IPS-NIHi7 (cell line): ENCODE results near the gene ESR2.
"Not testable (repeated sequence)": the region's sequence is repeated elsewhere in the genome, so short reads cannot be mapped to it uniquely, and the experiment has no call there.

ENCODE experiments used
- DNase-seq: peaks from one replicate; pipeline ENCODE4 v3.0.0; 2012; ENCODE audit warnings: mixed read lengths; ENCODE audit errors: extremely low spot score

Gene ESR2

DNA sequence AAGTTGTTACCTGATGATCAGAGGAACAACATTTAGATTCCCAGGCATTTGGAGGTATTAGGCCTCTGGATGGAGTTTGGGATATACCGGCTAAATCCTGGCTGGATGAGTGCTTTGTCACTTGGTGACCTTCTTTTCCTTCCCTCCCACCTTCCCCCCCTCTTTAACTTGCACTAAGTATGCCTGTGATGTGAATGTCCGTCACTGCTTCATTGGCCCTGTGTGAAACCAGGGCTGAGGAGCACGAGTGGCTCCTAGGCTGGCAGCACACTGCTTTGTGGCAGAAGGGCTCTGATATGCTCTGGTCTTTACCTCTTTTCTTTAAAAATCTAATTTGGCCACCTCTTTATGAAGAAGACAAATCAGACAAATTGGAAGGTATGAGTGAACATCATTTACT lies 95.7 kb downstream of the ESR2 start:
- DNase-seq, result no peak

DNA sequence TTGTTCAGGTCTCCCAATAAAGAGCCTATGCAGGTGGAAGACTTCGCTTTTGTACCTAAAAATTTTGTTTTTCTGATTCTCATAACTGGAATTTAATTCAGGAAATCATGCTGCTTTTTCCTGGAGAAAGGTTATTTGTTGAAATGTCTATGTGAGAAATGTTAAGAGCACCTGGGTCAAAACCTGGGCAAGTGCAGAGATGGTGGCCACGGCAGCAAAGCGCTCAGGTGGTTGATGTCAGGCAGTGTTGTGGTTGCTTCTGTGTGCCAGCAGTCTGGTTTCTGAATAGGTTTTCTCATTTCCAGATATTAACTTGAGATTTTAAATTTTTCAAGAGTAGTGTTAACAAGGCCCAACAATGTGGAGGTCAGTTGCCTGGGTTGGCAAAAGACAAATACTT lies 96.2 kb downstream of the ESR2 start:
- DNase-seq, result no peak

DNA sequence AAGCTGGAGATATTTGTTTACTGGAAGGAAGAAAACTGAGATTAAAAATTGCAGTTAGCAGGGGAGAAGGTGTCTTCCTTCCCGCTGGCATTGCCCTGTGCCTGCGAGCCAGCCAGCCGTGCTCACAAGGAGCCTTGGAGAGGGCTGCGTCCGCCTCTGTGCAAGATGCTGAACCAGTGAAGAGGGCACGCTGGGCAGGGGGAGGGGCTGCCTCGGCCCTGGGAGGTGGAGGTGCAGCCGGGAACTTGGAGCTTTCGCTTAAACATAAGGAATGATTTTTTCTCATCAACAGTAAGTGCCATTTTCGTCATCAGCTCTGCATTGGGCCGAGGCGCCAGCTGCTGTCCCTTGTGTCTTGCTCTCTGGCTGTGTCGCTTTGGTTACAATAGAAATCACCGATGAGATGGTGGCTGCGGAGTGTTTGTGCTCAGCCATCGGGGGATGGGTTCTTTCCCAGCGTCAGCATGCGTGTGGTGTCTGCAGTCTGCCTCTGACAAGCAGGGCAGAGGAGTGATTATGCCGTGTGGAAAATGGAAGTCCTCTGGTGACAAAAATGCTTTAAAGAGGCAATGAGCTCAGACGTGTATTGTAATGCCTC lies 97.3 kb downstream of the ESR2 start:
- DNase-seq, result peak; percentile 68

DNA sequence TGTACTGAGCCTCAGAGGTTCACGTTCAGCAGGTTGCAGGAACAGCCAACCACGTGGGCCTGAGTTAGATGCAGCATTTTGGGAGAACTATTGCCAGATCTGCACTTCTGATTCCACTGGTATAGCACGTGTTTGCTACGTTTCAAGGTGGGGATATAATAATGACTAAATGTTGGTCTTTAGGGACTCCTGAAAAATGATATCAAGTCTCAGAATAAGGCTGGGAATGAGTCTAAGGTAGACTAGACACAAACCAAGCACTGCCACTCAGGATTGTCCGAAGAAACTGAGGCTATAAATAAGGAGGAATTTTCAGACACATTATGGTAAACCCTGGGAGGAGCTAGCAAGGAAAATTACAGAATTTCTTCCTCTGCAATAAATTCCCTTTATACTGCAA lies 98.1 kb downstream of the ESR2 start:
- no peak for DNase-seq

DNA sequence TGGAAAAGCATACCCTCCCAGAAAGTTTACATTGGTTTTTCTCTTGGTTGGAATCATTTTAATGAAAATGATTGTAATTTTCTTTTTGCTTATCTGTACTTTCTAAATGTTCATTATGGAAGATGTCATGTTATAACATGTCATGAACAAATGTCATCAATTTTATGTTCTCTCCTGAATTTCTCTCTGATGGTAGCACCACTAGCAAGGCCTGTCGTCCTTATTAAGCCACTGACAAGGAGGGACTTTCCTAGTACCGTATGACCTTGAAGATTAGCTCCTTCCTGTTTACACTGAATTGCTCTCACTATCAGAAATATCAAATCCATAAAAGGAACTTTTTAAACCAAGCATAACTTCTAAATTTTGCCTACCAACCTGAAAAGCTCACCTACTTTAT lies 99.0 kb downstream of the ESR2 start:
- no peak for DNase-seq

DNA sequence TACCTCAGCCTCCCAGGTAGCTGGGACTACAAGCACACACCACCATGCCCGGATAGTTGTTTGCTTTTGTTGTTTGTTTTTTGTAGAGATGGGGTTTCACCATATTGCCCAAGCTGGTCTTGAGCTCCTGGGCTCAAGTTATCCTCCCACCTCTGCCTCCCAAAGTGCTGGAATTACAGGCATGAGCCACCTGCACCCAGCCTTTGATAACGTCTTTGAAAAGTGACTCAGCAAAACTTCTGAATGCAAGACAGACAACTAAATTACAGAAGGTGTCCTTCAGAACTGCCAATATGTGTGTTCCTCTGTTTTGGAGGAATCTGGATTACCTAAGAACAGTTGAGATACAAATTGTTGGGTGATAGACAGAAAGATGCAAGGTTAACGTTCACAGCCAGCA lies 99.8 kb downstream of the ESR2 start:
- DNase-seq, result no peak

DNA sequence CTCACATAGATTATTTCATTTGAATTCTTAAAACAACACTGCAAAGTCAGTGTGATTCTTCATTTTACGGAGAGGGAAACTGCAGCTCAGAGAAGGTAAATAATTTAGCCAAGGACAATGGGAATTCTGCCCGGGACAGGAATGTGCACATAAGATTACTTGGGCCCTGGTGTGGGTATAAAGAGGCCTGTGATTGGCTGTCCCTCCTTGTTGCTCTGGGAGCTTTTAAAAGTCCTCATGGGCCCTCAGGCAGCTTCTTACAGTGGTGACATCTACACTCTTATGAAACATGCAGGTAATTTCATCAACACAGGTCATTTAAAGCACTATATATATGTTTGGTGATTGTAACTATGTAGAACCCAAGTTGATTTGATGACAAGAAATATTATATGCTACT lies 100.3 kb downstream of the ESR2 start:
- no peak for DNase-seq

DNA sequence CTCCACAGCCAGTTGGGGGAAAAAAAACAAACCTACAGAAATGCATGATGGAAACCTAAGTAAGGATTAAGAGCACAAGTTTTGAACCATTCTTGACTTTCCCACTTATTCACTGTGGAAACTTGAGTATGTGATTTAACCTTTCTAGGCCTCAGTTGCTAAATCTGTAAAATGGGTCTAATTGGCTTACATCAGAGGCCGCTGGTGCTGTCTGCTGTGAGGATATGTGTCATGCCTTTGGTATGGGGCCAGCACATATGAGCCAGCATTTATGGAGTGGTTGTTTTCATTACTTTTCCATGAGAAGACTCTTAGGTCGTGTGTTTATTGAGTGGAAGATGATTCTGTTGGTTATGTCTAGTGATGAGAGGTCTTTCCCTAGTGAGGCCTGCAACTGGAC lies 102.4 kb downstream of the ESR2 start:
- no peak for DNase-seq

DNA sequence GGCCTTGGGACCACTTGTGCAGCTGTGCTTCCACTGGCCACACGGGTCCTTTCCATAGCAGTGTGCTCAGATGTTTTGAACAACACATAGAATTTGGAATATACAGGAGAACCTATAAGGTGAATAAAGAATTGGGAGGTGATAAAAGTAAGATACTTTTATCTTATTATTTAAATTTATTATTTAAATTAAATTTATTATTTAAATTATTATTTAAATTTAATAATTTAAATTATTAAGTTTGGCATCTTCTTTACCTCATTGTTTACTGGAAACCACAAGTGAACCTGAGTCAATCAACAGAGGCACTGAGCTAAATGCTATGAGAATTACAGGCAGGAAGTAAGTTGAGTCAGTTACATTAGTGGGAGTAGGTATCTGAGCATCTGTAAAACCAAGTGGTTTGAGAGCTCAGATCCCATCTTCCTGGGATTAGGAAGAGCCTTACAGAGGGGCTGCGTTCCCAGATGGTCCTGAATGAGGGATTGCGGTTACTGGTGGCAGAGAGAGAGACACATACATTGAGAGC lies 103.1 kb downstream of the ESR2 start:
- DNase-seq, result no peak

DNA sequence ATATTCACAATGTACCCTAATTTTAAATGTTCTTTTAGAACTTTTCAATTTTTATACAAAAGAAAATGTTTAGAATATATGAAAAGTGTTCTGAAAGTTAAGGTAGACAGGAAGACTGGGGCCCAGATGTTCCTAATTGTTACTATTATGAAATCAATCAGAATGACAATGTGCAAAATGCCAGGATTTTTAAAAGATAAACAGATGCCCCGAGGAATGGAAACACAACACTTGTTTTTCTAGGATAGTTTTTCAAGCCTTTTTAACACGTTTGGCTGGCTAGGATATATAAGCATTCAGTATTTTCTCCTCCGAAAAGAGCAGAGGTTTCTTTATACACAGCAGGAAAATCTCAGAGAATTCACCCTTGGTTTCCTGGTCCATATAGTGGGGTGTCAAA lies 106.8 kb downstream of the ESR2 start:
- DNase-seq, result no peak

DNA sequence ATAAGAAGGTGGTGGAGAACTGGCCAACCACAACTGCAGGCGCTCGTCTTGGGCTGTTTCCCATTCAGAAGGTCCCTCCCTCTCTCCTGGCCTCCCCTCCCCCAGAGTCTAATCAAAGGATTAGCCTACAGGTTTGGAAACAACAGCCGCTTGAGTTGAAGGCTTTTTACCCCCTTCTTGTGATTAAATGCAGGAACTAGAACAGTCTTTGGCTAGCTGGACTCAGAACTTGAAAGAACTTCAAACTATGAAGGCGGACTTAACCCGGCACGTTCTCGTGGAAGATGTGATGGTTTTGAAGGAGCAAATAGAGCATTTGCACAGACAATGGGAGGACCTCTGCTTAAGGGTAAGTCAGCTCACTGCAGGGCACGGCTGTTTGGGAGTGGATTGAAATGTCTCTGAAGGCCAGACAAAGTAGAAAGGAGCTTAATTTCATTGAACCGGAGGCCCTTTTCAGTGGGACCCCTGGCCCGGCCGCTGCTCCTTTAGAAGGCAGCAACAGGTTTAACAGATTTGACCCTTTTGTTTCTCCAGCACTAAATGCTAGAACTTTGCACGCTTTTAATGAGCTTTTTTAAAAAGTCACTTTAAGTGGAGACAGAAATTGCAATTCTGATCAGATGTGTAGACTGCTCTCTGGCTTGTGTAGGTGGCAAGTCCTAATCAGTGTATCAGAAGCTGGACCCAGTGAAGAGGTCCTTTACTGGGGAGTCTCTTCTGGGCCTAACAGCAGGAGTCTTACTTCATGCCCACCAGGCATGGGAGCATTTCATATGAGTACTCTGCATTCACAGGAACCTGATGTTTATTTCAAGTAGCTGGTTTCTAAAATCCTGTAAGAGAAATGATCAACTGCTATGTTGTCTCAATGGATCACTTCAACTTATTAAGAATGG lies 107.7 kb downstream of the ESR2 start:
- peak; percentile 62 for DNase-seq

DNA sequence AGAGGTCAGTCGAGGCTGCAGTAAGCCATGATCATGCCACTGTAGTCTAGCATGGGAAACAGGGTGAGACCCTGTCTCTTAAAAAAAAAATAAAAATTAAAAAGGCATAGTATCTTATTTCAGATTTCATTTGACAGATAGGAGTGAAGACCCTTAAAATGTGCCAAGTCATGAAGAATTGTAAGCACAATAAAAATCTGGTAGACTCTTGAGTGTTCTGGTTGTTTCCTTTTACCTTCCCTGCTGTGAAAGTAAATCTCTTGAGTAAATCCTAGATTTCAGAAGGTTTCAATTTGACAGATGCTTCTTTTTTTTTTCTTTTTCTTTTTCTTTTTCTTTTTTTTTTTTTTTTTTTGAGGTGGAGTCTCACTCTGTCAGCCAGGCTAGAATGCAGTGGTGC lies 109.0 kb downstream of the ESR2 start:
- DNase-seq, result no peak

DNA sequence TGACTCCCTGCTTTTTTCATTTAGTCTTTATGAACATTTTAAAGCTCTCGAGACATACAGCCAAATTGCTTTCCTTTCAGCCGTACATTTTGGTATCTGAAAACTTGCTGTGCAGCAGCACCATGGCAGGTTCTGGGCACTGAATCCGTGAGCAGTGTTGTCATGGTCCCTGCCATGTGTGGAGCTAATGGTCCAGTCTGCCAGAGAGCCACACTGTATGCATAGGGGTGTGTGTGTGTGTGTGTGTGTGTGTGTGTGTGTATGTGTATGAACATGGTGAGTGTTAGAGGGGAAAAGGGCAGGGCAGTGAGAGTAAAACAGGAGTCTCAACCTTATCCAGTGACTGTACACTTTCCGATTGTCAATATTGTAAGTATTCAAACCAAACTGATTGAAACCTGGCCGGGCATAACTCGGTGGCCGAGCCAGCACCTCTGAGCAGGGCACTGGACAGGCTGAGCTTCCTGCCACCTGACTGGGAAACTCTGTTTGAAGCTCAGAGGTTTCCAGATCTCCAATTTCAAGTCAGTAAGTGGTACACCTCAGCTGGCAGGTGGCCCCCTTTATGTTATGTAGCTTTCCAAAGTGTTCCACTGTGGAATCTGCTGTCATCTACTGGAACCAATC lies 110.0 kb downstream of the ESR2 start:
- no peak for DNase-seq

DNA sequence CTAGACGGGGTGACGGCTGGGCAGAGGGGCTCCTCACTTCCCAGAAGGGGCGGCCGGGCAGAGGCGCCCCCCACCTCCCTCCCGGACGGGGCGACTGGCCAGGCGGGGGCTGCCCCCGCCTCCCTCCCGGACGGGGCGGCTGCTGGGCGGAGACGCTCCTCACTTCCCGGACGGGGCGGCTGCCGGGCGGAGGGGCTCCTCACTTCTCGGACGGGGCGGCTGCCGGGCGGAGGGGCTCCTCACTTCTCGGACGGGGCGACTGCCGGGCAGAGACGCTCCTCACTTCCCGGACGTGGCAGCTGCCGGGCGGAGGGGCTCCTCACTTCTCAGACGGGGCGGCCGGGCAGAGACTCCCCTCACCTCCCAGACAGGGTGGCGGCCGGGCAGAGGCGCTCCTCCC lies 111.3 kb downstream of the ESR2 start:
- not testable (repeated sequence) for DNase-seq

DNA sequence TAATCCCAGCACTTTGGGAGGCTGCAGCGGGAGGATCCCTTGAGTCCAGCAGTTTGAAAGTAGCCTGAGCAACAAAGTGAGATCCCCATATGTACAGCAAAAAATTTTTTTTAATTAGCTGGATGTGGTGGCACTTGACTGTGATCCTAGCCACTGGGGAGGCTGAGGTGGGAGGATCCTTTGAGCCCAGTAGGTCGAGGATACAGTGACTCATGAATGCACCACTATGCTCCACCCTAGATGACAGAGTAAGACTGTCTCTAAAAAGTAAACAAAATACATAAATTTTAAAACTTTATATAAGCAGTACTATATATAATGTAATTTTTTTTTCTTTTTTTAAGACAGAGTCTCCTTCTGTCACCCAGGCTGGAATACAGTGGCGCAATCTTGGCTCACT lies 115.4 kb downstream of the ESR2 start:
- no peak for DNase-seq

DNA sequence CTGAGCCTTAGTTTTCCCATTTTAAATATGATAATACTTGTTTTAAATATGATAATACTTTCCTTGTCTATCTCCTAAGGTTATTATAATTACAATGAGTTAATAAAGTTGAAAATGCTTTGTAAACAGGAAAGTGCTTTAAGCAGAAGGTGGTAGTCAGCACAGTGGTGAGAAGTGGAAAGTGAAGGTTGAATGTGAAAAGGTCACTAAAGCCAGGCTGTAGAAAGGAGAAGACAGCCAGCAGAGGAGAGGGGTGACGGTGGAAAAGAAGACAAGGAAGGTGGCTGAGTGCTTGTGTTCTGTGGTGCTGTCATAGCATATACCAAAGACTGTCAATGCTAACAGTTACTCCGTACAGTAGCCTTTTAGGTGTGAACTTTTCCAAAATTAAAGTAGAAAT lies 117.8 kb downstream of the ESR2 start:
- no peak for DNase-seq

DNA sequence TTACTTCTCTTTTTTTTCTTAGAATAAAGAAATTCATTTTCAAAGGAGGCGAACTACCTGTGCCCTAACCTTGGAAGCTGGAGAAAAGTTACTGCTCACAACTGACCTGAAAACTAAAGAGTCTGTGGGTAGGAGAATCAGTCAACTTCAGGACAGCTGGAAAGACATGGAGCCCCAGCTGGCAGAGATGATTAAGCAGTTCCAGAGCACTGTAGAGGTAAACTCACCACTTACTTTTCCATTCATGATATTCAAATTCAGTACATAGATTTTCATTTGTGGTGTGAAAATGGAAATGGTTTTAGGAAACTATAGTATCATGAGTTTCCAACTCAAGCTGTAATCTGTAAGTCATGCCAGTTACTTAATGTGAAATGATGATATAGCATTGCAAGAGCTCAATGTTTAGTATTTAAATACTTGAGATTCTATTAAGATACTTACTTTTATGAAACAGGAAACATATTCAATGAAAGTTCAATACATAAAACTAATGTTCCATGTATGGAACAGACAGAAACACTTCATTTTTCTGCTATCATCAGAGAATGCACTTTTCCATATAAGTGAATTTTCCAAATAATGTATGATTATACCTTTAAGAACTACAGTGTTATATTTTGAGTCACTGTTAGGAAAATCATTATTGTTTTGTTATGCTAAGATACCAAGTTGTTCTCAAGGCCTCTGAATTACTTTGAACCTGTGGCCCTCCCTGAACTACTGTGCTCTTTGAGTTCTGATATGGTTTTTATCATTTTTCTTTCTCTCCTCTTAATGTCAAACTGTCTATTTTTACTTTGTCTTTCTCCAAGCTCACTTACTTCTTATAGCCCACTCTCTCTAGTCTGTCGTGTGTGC lies 119.0 kb downstream of the ESR2 start:
- DNase-seq, result no peak

DNA sequence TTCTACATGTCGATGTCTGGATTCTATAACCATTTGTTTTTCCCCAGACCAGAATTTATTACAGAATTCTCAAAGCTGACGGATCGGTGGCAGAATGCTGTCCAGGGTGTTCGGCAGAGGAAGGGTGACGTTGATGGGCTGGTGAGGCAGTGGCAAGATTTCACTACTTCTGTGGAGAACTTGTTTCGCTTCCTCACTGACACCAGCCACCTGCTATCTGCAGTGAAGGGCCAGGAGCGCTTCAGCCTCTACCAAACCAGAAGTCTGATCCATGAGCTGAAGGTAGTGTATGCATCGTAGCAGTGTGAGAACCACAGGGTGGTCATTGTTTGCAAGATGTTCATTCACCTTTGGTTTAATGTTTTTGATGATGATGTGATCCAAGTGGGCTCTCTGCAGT lies 124.0 kb downstream of the ESR2 start:
- no peak for DNase-seq

DNA sequence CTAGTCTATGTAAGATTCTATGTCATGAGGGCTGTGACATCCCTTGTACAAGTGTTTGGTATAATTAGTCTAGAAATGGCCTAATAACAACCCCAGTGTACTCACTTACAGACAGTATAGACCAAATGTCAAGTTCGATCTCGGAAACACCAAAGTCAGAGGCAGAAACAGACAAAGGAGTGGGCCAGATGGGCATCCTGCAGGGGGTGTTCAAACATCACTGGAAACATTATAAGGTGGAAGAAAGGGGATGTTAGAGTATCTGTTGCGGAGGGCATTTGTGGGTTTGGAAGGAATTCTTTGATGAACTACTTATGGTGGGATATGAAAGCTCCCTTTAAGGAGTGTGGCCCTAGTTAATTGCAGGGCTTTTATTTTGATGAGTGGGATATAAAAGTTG lies 134.6 kb downstream of the ESR2 start:
- peak; percentile 23 for DNase-seq

DNA sequence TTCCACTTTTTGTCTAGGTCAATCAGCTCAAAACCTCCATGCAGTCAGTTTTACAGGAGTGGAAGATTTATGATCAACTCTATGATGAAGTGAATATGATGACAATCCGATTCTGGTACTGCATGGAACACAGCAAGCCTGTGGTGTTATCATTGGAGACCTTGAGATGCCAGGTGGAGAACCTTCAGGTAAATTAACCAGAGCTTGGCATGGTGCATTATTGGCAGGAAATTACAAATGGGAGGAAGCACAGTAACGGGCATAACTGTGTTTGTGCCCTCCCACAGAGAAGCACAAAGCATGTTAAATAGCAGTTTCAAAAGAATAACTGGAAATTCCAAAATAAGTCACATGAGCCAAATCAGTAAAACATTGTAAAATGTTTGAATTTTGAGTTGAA lies 135.6 kb downstream of the ESR2 start:
- DNase-seq, result no peak

DNA sequence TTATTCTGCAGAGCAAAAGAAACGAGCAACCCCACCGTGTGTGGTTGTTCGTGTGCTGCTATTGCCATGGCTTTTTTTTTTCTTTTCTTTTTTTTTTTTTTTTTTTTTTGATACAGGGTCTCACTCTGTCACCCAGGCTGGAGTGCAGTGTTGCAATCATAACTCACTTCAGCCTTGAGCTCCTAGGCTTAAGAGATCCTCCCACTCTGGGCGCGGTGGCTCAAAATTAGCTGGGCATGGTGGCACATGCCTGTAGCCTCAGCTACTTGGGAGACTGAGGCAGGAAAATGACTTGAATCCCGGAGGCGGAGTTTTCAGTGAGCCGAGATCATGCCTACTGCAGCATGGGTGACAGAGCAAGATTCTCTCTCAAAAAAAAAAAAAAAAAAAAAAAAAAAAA lies 144.2 kb downstream of the ESR2 start:
- DNase-seq, result no peak
